Fibroblast of lung (primary cell): Measurements from ENCODE around the gene MSN. TPM values are rescaled to one million over a fixed set of nuclear protein-coding genes. Genes with fewer than 3 reads are reported as not detected.
A peak's percentile ranks its signal among the peaks of the same experiment; 100 is the strongest.
"Not testable (repeated sequence)": the region's sequence is repeated elsewhere in the genome, so short reads cannot be mapped to it uniquely, and the experiment has no call there.

Experiments used
- DNase-seq, 2 donors: peaks; one replicate each; pipeline versions ENCODE4 v3.0.0 to v3.0.0-alpha.2; 2010; ENCODE audit warnings: low read depth in 2 of 2
- H2AFZ ChIP-seq: 2 replicates; pipeline ENCODE4 v1.5.1; 2012; ENCODE audit warnings: low read length, control low read depth, inconsistent platforms
- H3K27ac ChIP-seq: 2 replicates; pipeline ENCODE4 v1.5.1; 2011; ENCODE audit warnings: low read length, control low read depth; ENCODE audit not compliant: insufficient read depth
- H3K27me3 ChIP-seq: 2 replicates; pipeline ENCODE4 v1.5.1; 2011; ENCODE audit warnings: mild to moderate bottlenecking, low read length; ENCODE audit not compliant: control insufficient read depth, insufficient read depth
- H3K36me3 ChIP-seq: 2 replicates; pipeline ENCODE4 v1.5.1; 2011; ENCODE audit warnings: low read length; ENCODE audit not compliant: control insufficient read depth, insufficient read depth
- H3K4me1 ChIP-seq: 2 replicates; pipeline ENCODE4 v1.5.1; 2011; ENCODE audit warnings: low read length; ENCODE audit not compliant: control insufficient read depth, insufficient read depth; ENCODE audit errors: extremely low read depth
- H3K4me2 ChIP-seq: 2 replicates; pipeline ENCODE4 v1.5.1; 2011; ENCODE audit warnings: low read length, control low read depth; ENCODE audit not compliant: insufficient read depth; ENCODE audit errors: extremely low read depth
- H3K4me3 ChIP-seq, 4 experiments: fragments of 200-600 bp in 1 of 4; sonication (generic) in 1 of 4; replicated peaks in 1 of 4; 2 replicates each; pipeline ENCODE4 v1.5.1; 2011 to 2016; ENCODE audit warnings: low read length in 4 of 4, low read depth in 3 of 4, mild to moderate bottlenecking in 3 of 4, control low read depth in 2 of 4, inconsistent platforms in 1 of 4, mixed read lengths in 1 of 4; ENCODE audit not compliant: insufficient read depth in 1 of 4; ENCODE audit errors: control extremely low read depth in 1 of 4
- H3K79me2 ChIP-seq: 2 replicates; pipeline ENCODE4 v1.5.1; 2012; ENCODE audit warnings: mild to moderate bottlenecking, low read length, inconsistent platforms; ENCODE audit not compliant: control insufficient read depth, insufficient read depth
- H3K9ac ChIP-seq: 2 replicates; pipeline ENCODE4 v1.5.1; 2011; ENCODE audit warnings: mild to moderate bottlenecking, low read length, control low read depth; ENCODE audit not compliant: insufficient read depth
- H3K9me3 ChIP-seq: 2 replicates; pipeline ENCODE4 v1.5.1; 2012; ENCODE audit warnings: low read depth, low read length; ENCODE audit not compliant: control insufficient read depth, insufficient read depth
- H4K20me1 ChIP-seq: 2 replicates; pipeline ENCODE4 v1.5.1; 2011; ENCODE audit warnings: low read length; ENCODE audit not compliant: control insufficient read depth, insufficient read depth; ENCODE audit errors: extremely low read depth
- EZH2 ChIP-seq: IDR thresholded peaks from 2 replicates; pipeline ENCODE4 v1.5.1; 2012; ENCODE audit warnings: low read length, control low read depth, mild to moderate bottlenecking; ENCODE audit errors: missing control alignments
- polyA plus RNA-seq, 2 donors: library from polyadenylated mRNA; depleted of rRNA in 1 of 2; stranded (reverse) in 1 of 2; unstranded in 1 of 2; fragments of >200 nt; gene quantifications; 2 replicates each; pipeline ENCODE4 v1.2.1, GENCODE V29; 2011 to 2012; ENCODE audit warnings: missing spikeins in 1 of 2
- total RNA-seq: library from RNA; depleted of rRNA; stranded (reverse); fragments of >200 nt; gene quantifications from 2 replicates; pipeline ENCODE4 v1.2.1, GENCODE V29; 2014
- TF ChIP-seq, protein P1 (sequence below), 2 donors: IDR thresholded peaks in 1 of 2; conservative IDR thresholded peaks in 1 of 2; 1 replicate in 1 of 2; 2 replicates in 1 of 2; pipeline ENCODE4 v1.5.1; 2011 to 2012; ENCODE audit warnings: low read length in 2 of 2, control low read depth in 1 of 2, inconsistent platforms in 1 of 2, low read depth in 1 of 2, mild to moderate bottlenecking in 1 of 2

Gene MSN
- total and polyA plus RNA-seq, 2 donors (not counting 1 experiment from before 2014, with no cell fraction given), result 148 to 488 TPM

GRCh38 chrX:65647801-65648200 is 19.7 kb upstream of the MSN start:
- H3K9ac ChIP-seq, result no peak overlapping the region
- H3K4me2 ChIP-seq, result no peak overlapping the region
- peak in 1 of 2 donors; percentile 29 for DNase-seq
- no peaks in the 10 kb centered on the region for H3K36me3 ChIP-seq
- H3K4me3 ChIP-seq, result no peak overlapping the region
- H3K9me3 ChIP-seq, result no peaks in the 10 kb centered on the region
- no peaks in the 10 kb centered on the region for H3K4me1 ChIP-seq
- H3K27me3 ChIP-seq, result no peaks in the 10 kb centered on the region
- no peak overlapping the region for H2AFZ ChIP-seq
- TF ChIP-seq, protein P1, sequence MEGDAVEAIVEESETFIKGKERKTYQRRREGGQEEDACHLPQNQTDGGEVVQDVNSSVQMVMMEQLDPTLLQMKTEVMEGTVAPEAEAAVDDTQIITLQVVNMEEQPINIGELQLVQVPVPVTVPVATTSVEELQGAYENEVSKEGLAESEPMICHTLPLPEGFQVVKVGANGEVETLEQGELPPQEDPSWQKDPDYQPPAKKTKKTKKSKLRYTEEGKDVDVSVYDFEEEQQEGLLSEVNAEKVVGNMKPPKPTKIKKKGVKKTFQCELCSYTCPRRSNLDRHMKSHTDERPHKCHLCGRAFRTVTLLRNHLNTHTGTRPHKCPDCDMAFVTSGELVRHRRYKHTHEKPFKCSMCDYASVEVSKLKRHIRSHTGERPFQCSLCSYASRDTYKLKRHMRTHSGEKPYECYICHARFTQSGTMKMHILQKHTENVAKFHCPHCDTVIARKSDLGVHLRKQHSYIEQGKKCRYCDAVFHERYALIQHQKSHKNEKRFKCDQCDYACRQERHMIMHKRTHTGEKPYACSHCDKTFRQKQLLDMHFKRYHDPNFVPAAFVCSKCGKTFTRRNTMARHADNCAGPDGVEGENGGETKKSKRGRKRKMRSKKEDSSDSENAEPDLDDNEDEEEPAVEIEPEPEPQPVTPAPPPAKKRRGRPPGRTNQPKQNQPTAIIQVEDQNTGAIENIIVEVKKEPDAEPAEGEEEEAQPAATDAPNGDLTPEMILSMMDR (conservative IDR thresholded peaks at IDR 0.05 in 1 of 2, IDR thresholded peaks at IDR 0.05 in 1 of 2; ENCODE audit: low read depth in 1 of 2, low read length in 2 of 2), result no peak
- TF ChIP-seq EZH2, result no peak
- H3K27ac ChIP-seq, result no peak overlapping the region
- H3K79me2 ChIP-seq, result no peaks in the 10 kb centered on the region
- no peaks in the 10 kb centered on the region for H4K20me1 ChIP-seq

DNA sequence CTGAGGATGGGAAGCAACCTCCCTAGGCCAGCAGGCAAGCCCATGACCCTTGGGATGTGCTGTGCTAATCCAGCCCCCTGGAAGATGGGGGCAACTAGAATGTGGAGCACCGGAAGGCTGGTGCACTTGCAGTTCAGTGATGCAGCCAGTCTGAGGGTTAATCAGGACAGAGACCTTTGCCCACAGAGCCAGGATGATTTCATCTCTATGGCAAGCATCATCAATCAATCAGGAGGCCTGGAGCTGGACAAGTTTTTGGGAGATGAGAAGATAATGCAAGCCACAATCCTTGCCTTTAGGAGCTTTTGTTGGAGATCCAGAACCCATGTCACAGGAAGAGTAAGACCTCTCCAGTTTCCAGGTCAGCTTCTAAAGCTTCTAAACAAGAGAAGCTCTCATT is 15.4 kb upstream of the MSN start:
- no peak for TF ChIP-seq EZH2
- TF ChIP-seq, protein P1 (conservative IDR thresholded peaks at IDR 0.05 in 1 of 2, IDR thresholded peaks at IDR 0.05 in 1 of 2; ENCODE audit: low read depth in 1 of 2, low read length in 2 of 2), result no peak
- no peaks in the 10 kb centered on the region for H3K36me3 ChIP-seq
- H3K4me2 ChIP-seq, result no peak overlapping the region
- H3K4me3 ChIP-seq, result no peak overlapping the region
- no peaks in the 10 kb centered on the region for H3K79me2 ChIP-seq
- no peaks in the 10 kb centered on the region for H4K20me1 ChIP-seq
- no peak for DNase-seq
- H3K4me1 ChIP-seq, result no peaks in the 10 kb centered on the region
- H2AFZ ChIP-seq, result no peak overlapping the region
- H3K9me3 ChIP-seq, result no peaks in the 10 kb centered on the region
- H3K27me3 ChIP-seq, result no peaks in the 10 kb centered on the region
- H3K9ac ChIP-seq, result no peak overlapping the region
- no peak overlapping the region for H3K27ac ChIP-seq

- H3K27me3 ChIP-seq, H3K4me1 ChIP-seq, H2AFZ ChIP-seq, H3K4me3 ChIP-seq, H3K36me3 ChIP-seq, H3K27ac ChIP-seq, H3K4me2 ChIP-seq, H3K9ac ChIP-seq, H3K9me3 ChIP-seq, DNase-seq, H3K79me2 ChIP-seq, H4K20me1 ChIP-seq: not testable (repeated sequence)
Observed at GRCh38 chrX:65657009-65657441, 10.4 kb upstream of the MSN start.
